Measurements from ENCODE around the gene AGMO.

DNA sequence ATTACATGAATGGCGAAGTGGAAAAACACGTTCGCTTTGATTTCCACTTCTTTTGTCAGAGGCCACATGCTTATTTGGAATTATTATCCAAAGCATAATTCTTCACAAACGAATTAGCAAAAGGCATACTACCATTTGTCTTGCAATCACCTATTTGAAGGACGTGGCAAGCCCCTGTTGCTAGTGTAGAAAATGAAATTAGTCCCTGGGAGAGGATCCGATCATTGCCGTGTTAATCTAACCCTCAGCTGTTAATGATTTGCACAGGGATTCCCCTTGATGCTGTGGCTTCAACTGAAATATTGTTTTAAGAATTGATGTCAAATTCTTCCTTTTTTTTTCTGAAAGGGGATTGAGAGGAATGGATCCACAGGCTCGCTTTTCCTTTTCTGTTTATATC is 4.6 kb downstream of the AGMO start:
- TF ChIP-seq CTCF (IDR thresholded peaks at IDR 0.05) (no peak), POLR2A (IDR thresholded peaks at IDR 0.05) (no peak), EP300 (IDR thresholded peaks at IDR 0.05) (no peak), POLR2AphosphoS5 (IDR thresholded peaks at IDR 0.05) (no peak)
